IPS-NIHi11 (cell line): Measurements from ENCODE around the gene GPR17.

ENCODE experiments used
- DNase-seq: peaks from one replicate; pipeline ENCODE4 v3.0.0; 2012; ENCODE audit warnings: mixed read lengths, low spot score

GPR17 gene

GRCh38 chr2:127694986-127695385, 49.0 kb downstream of the GPR17 start:
- no peak for DNase-seq

- peak; percentile 84 for DNase-seq
Observed at GRCh38 chr2:127695491-127696472, 49.8 kb downstream of the GPR17 start.

- DNase-seq: no peak
Observed at GRCh38 chr2:127697482-127698180, 51.7 kb downstream of the GPR17 start.

- no peak for DNase-seq
Observed at GRCh38 chr2:127698553-127699355, 52.8 kb downstream of the GPR17 start.

DNA sequence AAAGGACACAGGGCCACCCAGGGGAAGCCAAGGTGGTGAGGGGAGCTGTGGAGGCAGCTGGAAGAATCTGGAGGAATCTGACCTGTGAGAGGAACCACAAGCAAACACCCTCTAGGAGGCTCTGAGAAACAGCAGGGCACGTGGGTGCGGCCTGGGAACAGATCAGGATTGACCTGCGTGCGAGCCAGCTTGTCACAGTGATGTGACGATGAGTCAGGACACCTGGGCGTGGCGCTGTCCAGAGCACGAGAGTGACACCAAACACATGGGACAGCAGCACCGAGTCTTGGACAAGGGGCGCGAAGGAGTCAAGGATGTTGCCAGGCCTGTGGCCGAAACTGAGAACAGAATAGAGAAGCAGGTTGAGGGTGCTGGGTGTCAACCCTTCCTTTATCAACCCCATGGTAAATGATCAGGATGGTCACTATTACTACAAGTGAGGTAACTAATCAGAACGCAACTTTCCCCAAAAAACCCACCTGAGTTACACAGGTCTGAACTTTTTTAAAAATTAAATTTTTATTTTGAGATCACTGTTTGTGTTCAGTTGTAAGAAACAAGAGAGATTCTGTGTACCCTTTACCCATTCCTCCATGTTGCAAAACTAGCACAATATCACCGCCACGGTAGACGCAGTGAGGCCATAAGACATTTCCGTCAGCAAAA, 54.7 kb downstream of the GPR17 start:
- peak; percentile 42 for DNase-seq

DNA sequence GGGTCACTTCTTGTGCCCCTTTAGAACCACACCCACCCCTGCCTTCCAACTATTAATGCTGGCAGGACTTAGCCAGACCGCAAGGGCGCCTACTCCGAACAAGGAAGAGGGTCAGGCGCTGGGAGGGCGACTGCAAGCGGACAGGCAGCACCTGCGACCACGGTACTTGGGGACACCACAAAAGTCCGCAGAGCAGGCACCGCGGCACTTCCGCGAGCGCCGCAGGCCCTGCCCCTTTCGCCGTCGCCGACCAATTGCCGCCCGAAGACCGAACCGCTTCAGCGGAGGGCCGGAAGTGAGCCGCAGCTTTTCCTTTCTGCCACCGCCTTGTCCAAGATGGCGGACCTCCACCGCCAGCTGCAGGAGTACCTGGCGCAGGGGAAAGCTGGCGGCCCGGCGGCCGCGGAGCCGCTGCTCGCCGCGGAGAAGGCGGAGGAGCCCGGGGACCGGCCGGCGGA, 55.3 kb downstream of the GPR17 start, which contains the start of gene SFT2D3:
SFT2D3 (plus strand) TSS at position 305 of the 458 bp plus-strand sequence; CDS start at position 337, 32 bp downstream.
- peak; percentile 95 for DNase-seq

DNA sequence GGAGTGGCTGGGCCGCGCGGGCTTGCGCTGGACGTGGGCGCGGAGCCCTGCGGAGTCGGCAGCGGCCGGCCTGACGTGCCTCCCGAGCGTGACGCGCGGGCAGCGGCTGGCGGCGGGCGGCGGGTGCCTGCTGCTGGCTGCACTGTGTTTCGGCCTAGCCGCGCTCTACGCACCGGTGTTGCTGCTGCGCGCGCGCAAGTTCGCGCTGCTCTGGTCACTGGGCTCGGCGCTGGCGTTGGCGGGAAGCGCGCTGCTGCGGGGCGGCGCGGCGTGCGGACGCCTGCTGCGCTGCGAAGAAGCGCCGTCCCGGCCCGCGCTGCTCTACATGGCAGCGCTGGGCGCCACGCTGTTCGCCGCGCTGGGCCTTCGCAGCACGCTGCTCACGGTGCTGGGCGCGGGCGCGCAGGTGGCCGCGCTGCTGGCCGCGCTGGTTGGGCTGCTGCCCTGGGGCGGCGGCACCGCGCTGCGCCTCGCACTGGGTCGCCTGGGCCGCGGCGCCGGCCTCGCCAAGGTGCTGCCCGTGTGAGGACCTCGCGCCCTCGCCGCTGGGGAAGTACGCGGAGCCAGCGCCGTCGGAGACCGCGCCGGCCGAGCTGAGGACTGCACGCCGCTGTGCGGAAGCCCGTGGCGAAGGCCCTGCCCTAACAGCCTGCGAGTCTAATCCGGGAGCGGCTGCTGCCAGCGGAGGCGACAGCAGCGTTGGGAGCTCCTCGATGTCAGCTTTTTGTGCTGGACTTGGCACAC, 55.9 kb downstream of the GPR17 start:
- DNase-seq: peak; percentile 83
